Heart left ventricle (tissue), 13 donors: ENCODE measurements around the gene TOP3B.

Source experiments
- POLR2A ChIP-seq, 2 donors: fragments of 450-650 bp; IDR thresholded peaks; one replicate each; pipeline ENCODE4 v1.6.1; 2017; ENCODE audit warnings: antibody characterized with exemption in 2 of 2, mild to moderate bottlenecking in 2 of 2, moderate library complexity in 2 of 2
- TF ChIP-seq, protein P1 (sequence below), 12 donors: fragments of 200-600 bp; sonication (generic) in 4 of 12; IDR thresholded peaks; one replicate each; pipeline versions ENCODE4 v1.5.0 to v1.8.0; 2018 to 2022; ENCODE audit warnings: antibody characterized with exemption in 12 of 12, mild to moderate bottlenecking in 5 of 12
- donor health status: ischemic (EF 13 %, LVEDD 7.1; RV severe dilation, severe dysfunction).
- donor health status: DM: no; HTN: yes; CAD: no.
- donor health status: DM: no; HTN: no; CAD: no.
- donor health status: ischemic (EF 25% LVEDD 6.9; RV normal size, moderate dysfunction).
- donor health status: ischemic (EF 25% LVEDD 5.7; RV mildly dilated, moderate dysfunction).
- donor health status: ischemic (EF 35%, LVEDD 5.7; RV mildly dilated, moderate dysfunction).
- donor health status: nonischemic (EF 11% LVEDD 7.7; RV severe dilation, severe dysfunction).
- donor health status: DM: yes; HTN: yes; CAD: no.
- donor health status: PGD.
- donor health status: ischemic (EF 29% LVEDD 5.4; RV normal size, mild dysfunction).
- donor health status: nonischemic (EF 23%, LVEDD 6.1; RV moderate dilation, normal function).

DNA sequence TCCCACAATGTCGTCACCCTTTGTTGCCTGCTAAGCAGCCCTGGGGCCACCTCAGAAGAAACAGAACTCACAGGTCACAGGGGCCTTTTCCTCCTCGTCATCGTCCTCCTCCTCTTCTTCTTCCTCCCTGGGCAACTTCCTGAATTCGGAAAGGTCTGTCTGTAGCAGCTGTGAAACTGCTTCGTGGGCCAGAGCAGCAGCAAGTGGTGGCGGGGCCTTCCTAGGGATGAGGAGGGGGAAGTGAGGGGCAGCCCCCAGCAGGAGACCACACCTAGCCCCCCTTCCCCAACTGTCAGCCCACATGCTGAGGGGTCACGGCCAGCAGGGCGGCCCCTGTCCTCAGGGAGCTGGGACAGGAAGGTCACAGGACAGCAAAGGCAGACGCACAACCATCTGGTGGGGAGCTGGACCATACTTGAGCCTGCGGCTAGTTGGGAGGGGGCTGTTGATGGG, 43.1 kb downstream of the TOP3B start:
- TF ChIP-seq POLR2A (IDR thresholded peaks at IDR 0.05): no peak
- TF ChIP-seq, protein P1, sequence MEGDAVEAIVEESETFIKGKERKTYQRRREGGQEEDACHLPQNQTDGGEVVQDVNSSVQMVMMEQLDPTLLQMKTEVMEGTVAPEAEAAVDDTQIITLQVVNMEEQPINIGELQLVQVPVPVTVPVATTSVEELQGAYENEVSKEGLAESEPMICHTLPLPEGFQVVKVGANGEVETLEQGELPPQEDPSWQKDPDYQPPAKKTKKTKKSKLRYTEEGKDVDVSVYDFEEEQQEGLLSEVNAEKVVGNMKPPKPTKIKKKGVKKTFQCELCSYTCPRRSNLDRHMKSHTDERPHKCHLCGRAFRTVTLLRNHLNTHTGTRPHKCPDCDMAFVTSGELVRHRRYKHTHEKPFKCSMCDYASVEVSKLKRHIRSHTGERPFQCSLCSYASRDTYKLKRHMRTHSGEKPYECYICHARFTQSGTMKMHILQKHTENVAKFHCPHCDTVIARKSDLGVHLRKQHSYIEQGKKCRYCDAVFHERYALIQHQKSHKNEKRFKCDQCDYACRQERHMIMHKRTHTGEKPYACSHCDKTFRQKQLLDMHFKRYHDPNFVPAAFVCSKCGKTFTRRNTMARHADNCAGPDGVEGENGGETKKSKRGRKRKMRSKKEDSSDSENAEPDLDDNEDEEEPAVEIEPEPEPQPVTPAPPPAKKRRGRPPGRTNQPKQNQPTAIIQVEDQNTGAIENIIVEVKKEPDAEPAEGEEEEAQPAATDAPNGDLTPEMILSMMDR (IDR thresholded peaks at IDR 0.05): no peak
